ENCODE data around the gene COL4A5. TPM values are rescaled to one million over a fixed set of nuclear protein-coding genes. Genes with fewer than 3 reads are reported as not detected.

The COL4A5 gene
- total and polyA plus RNA-seq, 2 of the 8 experiments (the other 6 are each of a cell fraction or from before 2014, with no cell fraction given): 24.9 to 30.2 TPM

GRCh38 chrX:108732630-108733321 is 293.1 kb downstream of the COL4A5 start:
- H2BK5ac ChIP-seq (ENCODE audit: low read depth, low read length): no peak overlapping the region
- DNase-seq (ENCODE audit: low read depth in 1 of 2, low spot score in 2 of 2) (peak in 1 of 2 experiments; percentile 48), FAIRE-seq (no peak)
- peak overlapping the region in 1 of 4 experiments; percentile 22; a peak in 2 of 7 replicates for H3K9ac ChIP-seq (replicated peaks in 1 of 4; ENCODE audit: extremely low read depth in 1 of 4, low read depth in 3 of 4, low read length in 3 of 4)
- ChIA-PET CTCF (ENCODE audit: partially characterized antibody) (interaction anchor here (1.1 to 3.9 kb wide), 3 partner anchors 9 to 649 kb away, joined by 3 to 31 read pairs (median 5); no protein-coding TSS in a partner anchor), POLR2A (ENCODE audit: partially characterized antibody) (no interaction called here)
- no peak overlapping the region for H2BK120ac ChIP-seq (replicated peaks; ENCODE audit: low read depth, low read length)
- peak overlapping the region; percentile 71 for H2BK12ac ChIP-seq (ENCODE audit: low read depth, low read length)
- no peak overlapping the region for H4K91ac ChIP-seq (replicated peaks; ENCODE audit: insufficient read length, low read length)
- H3K27ac ChIP-seq (ENCODE audit: low read depth, low read length): no peak overlapping the region
- no peak overlapping the region for H3K14ac ChIP-seq (ENCODE audit: insufficient read length)
- no peaks in the 10 kb centered on the region for H3K79me1 ChIP-seq (ENCODE audit: low read depth, low read length)
- no peak overlapping the region for H4K5ac ChIP-seq (ENCODE audit: insufficient read length, low read depth, low read length)
- H3K23me2 ChIP-seq (ENCODE audit: low read depth, low read length): peaks cover 8% of the 10 kb centered on the region
- no peak overlapping the region for H2BK15ac ChIP-seq (ENCODE audit: low read length)
- no peak overlapping the region for H3K18ac ChIP-seq (ENCODE audit: extremely low read depth, low read length)
- no peak overlapping the region for H3K56ac ChIP-seq (replicated peaks; ENCODE audit: insufficient read length, low read depth, low read length)
- H3K4me1 ChIP-seq (replicated peaks in 1 of 4; ENCODE audit: control insufficient read depth in 3 of 4, insufficient read depth in 4 of 4, low read length in 3 of 4): peaks cover 0 to 17% (median 3%) of the 10 kb centered on the region in 4 experiments; a peak in 2 of 7 replicates
- peaks cover 0 to 31% (median 20%) of the 10 kb centered on the region in 4 experiments; a peak in 6 of 7 replicates for H3K27me3 ChIP-seq (replicated peaks in 1 of 4; ENCODE audit: control insufficient read depth in 3 of 4, extremely low read depth in 1 of 4, insufficient read depth in 3 of 4, low read length in 3 of 4)
- H2AK5ac ChIP-seq (ENCODE audit: low read depth, low read length): no peak overlapping the region
- H3K4me2 ChIP-seq (ENCODE audit: insufficient read depth in 1 of 2, low read depth in 2 of 2, low read length in 2 of 2): peak overlapping the region; percentile 71 to 84
- H4K20me1 ChIP-seq (replicated peaks in 1 of 2; ENCODE audit: control insufficient read depth in 1 of 2, insufficient read depth in 2 of 2, low read length in 2 of 2): peaks cover 0 to 1% of the 10 kb centered on the region in 2 experiments
- H3K36me3 ChIP-seq (ENCODE audit: control insufficient read depth in 2 of 4, insufficient read depth in 4 of 4, low read length in 3 of 4): peaks cover 0 to 7% (median 0%) of the 10 kb centered on the region in 4 experiments; a peak in 2 of 8 replicates
- peaks cover 0 to 7% of the 10 kb centered on the region in 2 experiments; a peak in 2 of 4 replicates for H3K79me2 ChIP-seq (ENCODE audit: control insufficient read depth in 1 of 2, insufficient read depth in 2 of 2, low read length in 2 of 2)
- no peak overlapping the region for H3K4ac ChIP-seq (replicated peaks; ENCODE audit: insufficient read length, low read depth, low read length)
- H3K9me3 ChIP-seq (ENCODE audit: insufficient read depth in 2 of 2, low read depth in 1 of 2, low read length in 1 of 2): peaks cover 0 to 15% of the 10 kb centered on the region in 2 experiments; a peak in 2 of 4 replicates
- H4K8ac ChIP-seq (ENCODE audit: extremely low read depth, insufficient read depth, low read length): no peak overlapping the region
- H3K23ac ChIP-seq (ENCODE audit: insufficient read length): no peak overlapping the region
- 14% methylated on average over 31 of the region's 39 CpGs; no CpG with 5 or more reads in 1 of the 2 experiments for WGBS, 2 experiments (ENCODE audit: extremely low coverage in 1 of 2, insufficient coverage in 1 of 2, insufficient read length in 1 of 2, insufficient replicate concordance in 2 of 2, low coverage in 1 of 2, low lambda C conversion rate in 2 of 2, missing lambda C conversion rate in 1 of 2)
- no peak overlapping the region for H2AFZ ChIP-seq (ENCODE audit: low read length)
- H2BK20ac ChIP-seq (ENCODE audit: low read length): no peak overlapping the region
- H3K4me3 ChIP-seq (ENCODE audit: extremely low read depth in 1 of 4, insufficient read depth in 2 of 4, low read depth in 3 of 4, low read length in 4 of 4): peak overlapping the region; percentile 37 to 65 (median 44)
- TF ChIP-seq TAF1 (IDR thresholded peaks at IDR 0.05; ENCODE audit: low read depth, low read length): no peak
- TF ChIP-seq SIX5 (IDR thresholded peaks at IDR 0.05; ENCODE audit: low read depth, low read length): no peak
- TF ChIP-seq CTCF (IDR thresholded peaks at IDR 0.05; ENCODE audit: control extremely low read depth in 1 of 3, insufficient read depth in 1 of 3, low read depth in 1 of 3, low read length in 3 of 3): no peak
- TF ChIP-seq SIN3A (conservative IDR thresholded peaks at IDR 0.05 in 1 of 2, IDR thresholded peaks at IDR 0.05 in 1 of 2; ENCODE audit: low read depth in 1 of 2, low read length in 2 of 2): 0 out of 4 replicates have a peak, but pooled peaks of 1 of the 2 experiments have one; percentile 48
- 0 out of 2 replicates have a peak, but pooled peaks have one; percentile 33 for TF ChIP-seq SUZ12 (IDR thresholded peaks at IDR 0.05; ENCODE audit: low read length)
- peak; percentile 59 for TF ChIP-seq ASH2L (IDR thresholded peaks at IDR 0.05; ENCODE audit: low read length)
- TF ChIP-seq E2F6 (IDR thresholded peaks at IDR 0.05): 0 out of 2 replicates have a peak, but pooled peaks have one; percentile 13
- TF ChIP-seq SP2 (IDR thresholded peaks at IDR 0.05; ENCODE audit: low read length): no peak

Measured in H1 (cell line).